HepG2 (cell line): ENCODE results near the gene DDX1. TPM values are rescaled to one million over a fixed set of nuclear protein-coding genes. Genes with fewer than 3 reads are reported as not detected.

Experiments
- ARNTL ChIP-seq: sonication (generic); formaldehyde crosslinking; IDR thresholded peaks from 2 replicates; pipeline ENCODE4 v1.4.0; 2020; ENCODE audit warnings: mild to moderate bottlenecking, missing genetic modification reagents
- CCDC6 ChIP-seq: sonication (generic); formaldehyde crosslinking; IDR thresholded peaks from 2 replicates; pipeline ENCODE4 v1.8.1; 2022; ENCODE audit warnings: mild to moderate bottlenecking, missing genetic modification reagents, moderate library complexity
- CENPX ChIP-seq: sonication (generic); formaldehyde crosslinking; IDR thresholded peaks from 2 replicates; pipeline ENCODE4 v1.9.0; 2021; ENCODE audit warnings: mild to moderate bottlenecking, missing genetic modification reagents, moderate library complexity
- CHD4 ChIP-seq: fragments of 200-600 bp; sonication (generic); IDR thresholded peaks from 2 replicates; pipeline ENCODE4 v1.7.0; 2017; ENCODE audit warnings: mild to moderate bottlenecking, low read length, borderline replicate concordance
- FOSL1 ChIP-seq: sonication (generic); formaldehyde crosslinking; IDR thresholded peaks from 2 replicates; pipeline ENCODE4 v1.9.0; 2021; ENCODE audit warnings: missing genetic modification reagents, borderline replicate concordance
- GATA4 ChIP-seq: sonication (generic); IDR thresholded peaks from 2 replicates; pipeline ENCODE4 v1.6.1; 2016; ENCODE audit warnings: antibody characterized with exemption, low read depth, borderline replicate concordance
- HOXA7 ChIP-seq: sonication (generic); formaldehyde crosslinking; IDR thresholded peaks from 2 replicates; pipeline ENCODE4 v1.8.1; 2022; ENCODE audit warnings: mild to moderate bottlenecking, missing genetic modification reagents, moderate library complexity
- MXI1 ChIP-seq: IDR thresholded peaks from 3 replicates; pipeline ENCODE4 v1.6.1; 2012; ENCODE audit warnings: low read depth, low read length, inconsistent platforms, borderline replicate concordance
- NFKB2 ChIP-seq: sonication (generic); formaldehyde crosslinking; IDR thresholded peaks from 2 replicates; pipeline ENCODE4 v1.4.0; 2020; ENCODE audit warnings: missing genetic modification reagents, borderline replicate concordance
- NONO ChIP-seq, 2 experiments: fragments of 450-650 bp in 1 of 2; sonication (generic) in 1 of 2; formaldehyde crosslinking in 1 of 2; IDR thresholded peaks in 1 of 2; conservative IDR thresholded peaks in 1 of 2; 2 replicates each; pipeline versions ENCODE4 v1.6.1 to v1.8.0; 2017 to 2022; ENCODE audit warnings: mild to moderate bottlenecking in 1 of 2, missing genetic modification reagents in 1 of 2, moderate library complexity in 1 of 2
- RAD21 ChIP-seq: fragments of 450-650 bp; formaldehyde crosslinking; IDR thresholded peaks from 2 replicates; pipeline ENCODE4 v1.5.0; 2020; ENCODE audit warnings: mild to moderate bottlenecking
- RFXAP ChIP-seq: sonication (generic); formaldehyde crosslinking; IDR thresholded peaks from 2 replicates; pipeline ENCODE4 v1.4.0; 2020; ENCODE audit warnings: missing genetic modification reagents, borderline replicate concordance
- ZFP41 ChIP-seq: sonication (generic); formaldehyde crosslinking; IDR thresholded peaks from 2 replicates; pipeline ENCODE4 v1.4.0; 2020; ENCODE audit warnings: mild to moderate bottlenecking, missing genetic modification reagents, borderline replicate concordance
- ZFY ChIP-seq: sonication (generic); formaldehyde crosslinking; IDR thresholded peaks from 2 replicates; pipeline ENCODE4 v1.4.0; 2020; ENCODE audit warnings: missing genetic modification reagents
- ZMYM4 ChIP-seq: sonication (generic); formaldehyde crosslinking; IDR thresholded peaks from 2 replicates; pipeline ENCODE4 v1.8.1; 2023; ENCODE audit warnings: mild to moderate bottlenecking, missing genetic modification reagents
- ZNF205 ChIP-seq: IDR thresholded peaks from 2 replicates; pipeline ENCODE4 v1.6.1; 2018; ENCODE audit warnings: missing biosample characterization, missing genetic modification reagents
- ZNF235 ChIP-seq: sonication (generic); formaldehyde crosslinking; IDR thresholded peaks from 2 replicates; pipeline ENCODE4 v1.8.1; 2023; ENCODE audit warnings: mild to moderate bottlenecking, missing genetic modification reagents, borderline replicate concordance
- ZNF256 ChIP-seq: sonication (generic); formaldehyde crosslinking; conservative IDR thresholded peaks from 2 replicates; pipeline ENCODE4 v1.4.0; 2020; ENCODE audit warnings: missing genetic modification reagents
- ZNF543 ChIP-seq: sonication (generic); formaldehyde crosslinking; IDR thresholded peaks from 2 replicates; pipeline ENCODE4 v1.4.0; 2020; ENCODE audit warnings: mild to moderate bottlenecking, missing genetic modification reagents
- ZNF567 ChIP-seq: sonication (generic); formaldehyde crosslinking; IDR thresholded peaks from 2 replicates; pipeline ENCODE4 v1.8.1; 2023; ENCODE audit warnings: mild to moderate bottlenecking, missing genetic modification reagents, borderline replicate concordance
- ZNF674 ChIP-seq: sonication (generic); formaldehyde crosslinking; IDR thresholded peaks from 2 replicates; pipeline ENCODE4 v1.5.0; 2020; ENCODE audit warnings: low read depth, mild to moderate bottlenecking, missing genetic modification reagents
- polyA plus RNA-seq, 8 experiments: library from polyadenylated mRNA; depleted of rRNA in 3 of 8; stranded (reverse) in 7 of 8; unstranded in 1 of 8; fragments of >200 nt; fragmentation: Illumina TruSeq in 4 of 8; extraction: Trizol in 4 of 8; gene quantifications; 2 replicates each; pipeline versions ENCODE4 v1.2.1 to v1.2.3, GENCODE V29; 2011 to 2016; ENCODE audit warnings: low read depth in 4 of 8, missing spikeins in 1 of 8, mixed read lengths in 1 of 8; ENCODE audit not compliant: insufficient read depth in 1 of 8
- total RNA-seq, 5 experiments: library from RNA; depleted of rRNA; stranded (reverse); fragments of >200 nt; fragmentation: Illumina TruSeq; extraction: Trizol; gene quantifications; 2 replicates each; pipeline ENCODE4 v1.2.3, GENCODE V29; 2016; ENCODE audit warnings: low read depth in 1 of 5
- TF ChIP-seq, protein P1 (sequence below): sonication (generic); formaldehyde crosslinking; IDR thresholded peaks from 2 replicates; pipeline ENCODE4 v1.8.1; 2023; ENCODE audit warnings: mild to moderate bottlenecking, moderate library complexity, missing genetic modification reagents
- TF ChIP-seq, protein P2 (sequence below): sonication (generic); formaldehyde crosslinking; IDR thresholded peaks from 2 replicates; pipeline ENCODE4 v1.4.0; 2020; ENCODE audit warnings: mild to moderate bottlenecking, low read depth, missing genetic modification reagents
- TF ChIP-seq, protein P3 (sequence below): sonication (generic); formaldehyde crosslinking; IDR thresholded peaks from 2 replicates; pipeline ENCODE4 v1.5.0; 2020; ENCODE audit warnings: mild to moderate bottlenecking, low read depth, missing genetic modification reagents, borderline replicate concordance
- TF ChIP-seq, protein P4 (sequence below): sonication (generic); formaldehyde crosslinking; IDR thresholded peaks from 2 replicates; pipeline ENCODE4 v1.5.0; 2020; ENCODE audit warnings: missing genetic modification reagents

The DDX1 gene
- total and polyA plus RNA-seq, 2 of the 13 experiments (the other 11 are each of a cell fraction or from before 2014, with no cell fraction given) = 81.6 to 130 TPM

DNA sequence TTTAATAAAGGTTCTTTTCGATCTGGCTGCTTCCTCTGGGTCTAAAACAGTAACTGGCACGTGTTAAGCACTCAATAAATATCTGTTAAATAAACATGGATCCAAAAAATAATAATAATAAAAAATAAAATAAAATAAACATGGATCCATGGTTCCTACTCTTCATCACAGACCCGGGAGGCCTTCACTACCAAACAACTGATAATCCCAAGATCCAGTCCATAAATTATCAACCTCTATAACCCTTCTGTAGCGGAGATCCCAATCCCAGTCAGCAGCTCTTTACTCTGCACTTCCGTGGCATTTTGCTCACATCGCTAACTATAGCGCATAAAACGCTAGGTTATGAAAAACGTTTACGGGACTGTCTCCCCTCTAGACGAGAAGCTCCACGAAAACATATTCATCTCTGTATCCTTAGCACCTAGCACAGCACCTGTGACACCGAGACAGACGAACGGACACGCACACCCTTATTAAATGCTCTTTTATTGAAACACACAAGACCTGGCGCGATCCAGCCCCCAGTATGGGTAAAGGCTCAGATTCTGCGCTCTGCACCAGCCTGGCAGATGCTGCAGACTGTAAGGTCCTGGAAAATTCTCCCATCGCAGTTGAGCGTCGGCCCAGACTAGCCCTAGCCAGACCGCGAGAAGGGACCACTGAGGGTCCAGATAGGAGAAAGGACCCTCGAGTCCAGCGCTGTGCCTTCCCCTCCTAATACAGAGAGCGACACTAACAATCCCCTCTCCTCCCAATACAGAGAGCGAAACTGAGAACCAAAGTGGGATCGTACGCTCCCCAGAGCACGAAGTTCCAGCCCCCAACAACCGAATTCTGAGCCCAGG is 31.3 kb upstream of the DDX1 start (continued):
- TF ChIP-seq GATA4 (no peak), CCDC6 (CRISPR knock-in tag) (no peak), ZNF674 (CRISPR knock-in tag) (no peak), NFKB2 (CRISPR knock-in tag) (no peak), CHD4 (no peak), ARNTL (CRISPR knock-in tag) (no peak), NONO (IDR thresholded peaks at IDR 0.05) (no peak), NONO (CRISPR knock-in tag; conservative IDR thresholded peaks at IDR 0.05) (no peak), ZFP41 (CRISPR knock-in tag) (no peak), RAD21 (CRISPR knock-in tag) (no peak), ZMYM4 (CRISPR knock-in tag) (no peak), FOSL1 (CRISPR knock-in tag) (0 out of 2 replicates have a peak, but pooled peaks have one; percentile 30), HOXA7 (CRISPR knock-in tag) (no peak), ZNF235 (CRISPR knock-in tag) (no peak), ZNF543 (CRISPR knock-in tag) (no peak; the same call in 1 of the 2 replicates), ZNF205 (CRISPR knock-in tag) (no peak), CENPX (CRISPR knock-in tag) (no peak), ZNF567 (CRISPR knock-in tag) (no peak), MXI1 (0 out of 3 replicates have a peak, but pooled peaks have one; percentile 21), ZNF256 (CRISPR knock-in tag) (no peak), ZFY (CRISPR knock-in tag) (no peak), RFXAP (CRISPR knock-in tag) (peak; percentile 21; the same call in 1 of the 2 replicates)
- TF ChIP-seq, protein P1, sequence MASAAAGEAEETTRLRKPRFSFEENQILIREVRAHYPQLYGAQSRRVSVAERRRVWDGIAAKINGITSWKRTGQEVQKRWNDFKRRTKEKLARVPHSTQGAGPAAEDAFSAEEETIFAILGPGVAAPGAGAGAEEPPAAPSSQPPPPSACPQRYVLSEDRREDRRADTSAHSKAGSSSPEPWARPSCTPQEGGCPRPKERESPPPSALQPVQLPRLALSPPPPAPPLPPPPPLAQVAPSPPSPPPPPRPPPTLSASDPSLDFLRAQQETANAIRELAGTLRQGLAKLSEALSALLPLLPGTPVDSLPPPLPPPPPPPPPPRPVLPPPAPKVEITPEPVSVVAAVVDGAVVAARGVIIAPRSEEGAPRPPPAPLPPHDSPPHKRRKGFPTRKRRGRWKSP = peak; percentile 100
- TF ChIP-seq, protein P2, sequence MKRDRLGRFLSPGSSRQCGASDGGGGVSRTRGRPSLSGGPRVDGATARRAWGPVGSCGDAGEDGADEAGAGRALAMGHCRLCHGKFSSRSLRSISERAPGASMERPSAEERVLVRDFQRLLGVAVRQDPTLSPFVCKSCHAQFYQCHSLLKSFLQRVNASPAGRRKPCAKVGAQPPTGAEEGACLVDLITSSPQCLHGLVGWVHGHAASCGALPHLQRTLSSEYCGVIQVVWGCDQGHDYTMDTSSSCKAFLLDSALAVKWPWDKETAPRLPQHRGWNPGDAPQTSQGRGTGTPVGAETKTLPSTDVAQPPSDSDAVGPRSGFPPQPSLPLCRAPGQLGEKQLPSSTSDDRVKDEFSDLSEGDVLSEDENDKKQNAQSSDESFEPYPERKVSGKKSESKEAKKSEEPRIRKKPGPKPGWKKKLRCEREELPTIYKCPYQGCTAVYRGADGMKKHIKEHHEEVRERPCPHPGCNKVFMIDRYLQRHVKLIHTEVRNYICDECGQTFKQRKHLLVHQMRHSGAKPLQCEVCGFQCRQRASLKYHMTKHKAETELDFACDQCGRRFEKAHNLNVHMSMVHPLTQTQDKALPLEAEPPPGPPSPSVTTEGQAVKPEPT (CRISPR knock-in tag) = no peak
- TF ChIP-seq, protein P3, sequence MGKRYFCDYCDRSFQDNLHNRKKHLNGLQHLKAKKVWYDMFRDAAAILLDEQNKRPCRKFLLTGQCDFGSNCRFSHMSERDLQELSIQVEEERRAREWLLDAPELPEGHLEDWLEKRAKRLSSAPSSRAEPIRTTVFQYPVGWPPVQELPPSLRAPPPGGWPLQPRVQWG (CRISPR knock-in tag) = no peak
- TF ChIP-seq, protein P4, sequence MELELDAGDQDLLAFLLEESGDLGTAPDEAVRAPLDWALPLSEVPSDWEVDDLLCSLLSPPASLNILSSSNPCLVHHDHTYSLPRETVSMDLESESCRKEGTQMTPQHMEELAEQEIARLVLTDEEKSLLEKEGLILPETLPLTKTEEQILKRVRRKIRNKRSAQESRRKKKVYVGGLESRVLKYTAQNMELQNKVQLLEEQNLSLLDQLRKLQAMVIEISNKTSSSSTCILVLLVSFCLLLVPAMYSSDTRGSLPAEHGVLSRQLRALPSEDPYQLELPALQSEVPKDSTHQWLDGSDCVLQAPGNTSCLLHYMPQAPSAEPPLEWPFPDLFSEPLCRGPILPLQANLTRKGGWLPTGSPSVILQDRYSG (CRISPR knock-in tag) = no peak
